ENCODE measurements around the gene C1orf53.

GRCh38 chr1:197865809-197866208 lies 36.6 kb upstream of the C1orf53 start:
- TF ChIP-seq, protein P1, sequence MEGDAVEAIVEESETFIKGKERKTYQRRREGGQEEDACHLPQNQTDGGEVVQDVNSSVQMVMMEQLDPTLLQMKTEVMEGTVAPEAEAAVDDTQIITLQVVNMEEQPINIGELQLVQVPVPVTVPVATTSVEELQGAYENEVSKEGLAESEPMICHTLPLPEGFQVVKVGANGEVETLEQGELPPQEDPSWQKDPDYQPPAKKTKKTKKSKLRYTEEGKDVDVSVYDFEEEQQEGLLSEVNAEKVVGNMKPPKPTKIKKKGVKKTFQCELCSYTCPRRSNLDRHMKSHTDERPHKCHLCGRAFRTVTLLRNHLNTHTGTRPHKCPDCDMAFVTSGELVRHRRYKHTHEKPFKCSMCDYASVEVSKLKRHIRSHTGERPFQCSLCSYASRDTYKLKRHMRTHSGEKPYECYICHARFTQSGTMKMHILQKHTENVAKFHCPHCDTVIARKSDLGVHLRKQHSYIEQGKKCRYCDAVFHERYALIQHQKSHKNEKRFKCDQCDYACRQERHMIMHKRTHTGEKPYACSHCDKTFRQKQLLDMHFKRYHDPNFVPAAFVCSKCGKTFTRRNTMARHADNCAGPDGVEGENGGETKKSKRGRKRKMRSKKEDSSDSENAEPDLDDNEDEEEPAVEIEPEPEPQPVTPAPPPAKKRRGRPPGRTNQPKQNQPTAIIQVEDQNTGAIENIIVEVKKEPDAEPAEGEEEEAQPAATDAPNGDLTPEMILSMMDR (IDR thresholded peaks at IDR 0.05) = no peak
- no peak for TF ChIP-seq POLR2AphosphoS5 (IDR thresholded peaks at IDR 0.05; ENCODE audit: insufficient read depth in 1 of 2, low read depth in 1 of 2)
